IMR-90 (cell line): Measurements from ENCODE around the gene IL2RA. TPM values are rescaled to one million over a fixed set of nuclear protein-coding genes. Genes with fewer than 3 reads are reported as not detected.
A peak's percentile ranks its signal among the peaks of the same experiment; 100 is the strongest.

Experiments used
- ATAC-seq: fragments of 200-7000 bp; cut with Tn5 transposase; 2 replicates; pipeline ENCODE4 v1.9.1; 2020; ENCODE audit warnings: low read depth, mild to moderate bottlenecking, moderate library complexity
- BruUV-seq: library from RNA; stranded (reverse); fragments of 400-500 nt; replicated peaks from 2 replicates; lab custom pipeline; 2021; lab: Mats Ljungman, UMichigan
- CTCF ChIA-PET: fragments of 300-600 bp; formaldehyde crosslinking; extraction: SDS; loops from one replicate; lab custom pipeline; 2021; ENCODE audit warnings: antibody characterized with exemption; lab: Yijun Ruan, JAX
- POLR2A ChIA-PET: fragments of 300-600 bp; sonication (Branson Sonifier 250); formaldehyde crosslinking; loops from one replicate; lab custom pipeline; 2022; ENCODE audit warnings: antibody characterized with exemption; ENCODE audit not compliant: unreplicated experiment; lab: Charles Lee
- DNase-seq: peaks from one replicate; pipeline ENCODE4 v3.0.0; 2013
- H2AFZ ChIP-seq: replicated peaks from 2 replicates; pipeline ENCODE3; 2013; ENCODE audit warnings: low read length, mild to moderate bottlenecking; ENCODE audit not compliant: poor library complexity
- H2AK5ac ChIP-seq: 2 replicates; pipeline ENCODE4 v1.6.1; 2013; ENCODE audit warnings: low read depth, low read length, inconsistent platforms
- H2AK9ac ChIP-seq: replicated peaks from 2 replicates; pipeline ENCODE3; 2013; ENCODE audit warnings: mild to moderate bottlenecking, low read depth, low read length, moderate library complexity; ENCODE audit not compliant: poor library complexity
- H2BK120ac ChIP-seq: 2 replicates; pipeline ENCODE4 v1.6.1; 2013; ENCODE audit warnings: low read depth, low read length, inconsistent platforms
- H2BK15ac ChIP-seq: 3 replicates; pipeline ENCODE4 v1.6.1; 2013; ENCODE audit warnings: low read depth, low read length, inconsistent platforms
- H2BK20ac ChIP-seq: 2 replicates; pipeline ENCODE4 v1.6.1; 2013; ENCODE audit warnings: low read depth, mild to moderate bottlenecking, inconsistent platforms, low read length, moderate library complexity
- H2BK5ac ChIP-seq: 2 replicates; pipeline ENCODE4 v1.6.1; 2013; ENCODE audit warnings: mild to moderate bottlenecking, low read depth, low read length, inconsistent platforms; ENCODE audit not compliant: poor library complexity, severe bottlenecking
- H3K14ac ChIP-seq: replicated peaks from 2 replicates; pipeline ENCODE4 v1.6.1; 2013; ENCODE audit warnings: low read depth, low read length, inconsistent platforms
- H3K18ac ChIP-seq: 2 replicates; pipeline ENCODE4 v1.6.1; 2013; ENCODE audit warnings: low read depth, low read length, control low read depth
- H3K23ac ChIP-seq: 2 replicates; pipeline ENCODE4 v1.6.1; 2013; ENCODE audit warnings: low read depth, low read length, inconsistent platforms
- H3K27ac ChIP-seq: 2 replicates; pipeline ENCODE4 v1.5.1; 2013; ENCODE audit warnings: mild to moderate bottlenecking, control low read depth, low read length; ENCODE audit not compliant: insufficient read depth
- H3K27me3 ChIP-seq: 2 replicates; pipeline ENCODE4 v1.6.1; 2013; ENCODE audit warnings: low read length; ENCODE audit not compliant: control insufficient read depth, insufficient read depth
- H3K36me3 ChIP-seq: 2 replicates; pipeline ENCODE4 v1.6.1; 2013; ENCODE audit warnings: low read length, mixed read lengths; ENCODE audit not compliant: control insufficient read depth, insufficient read depth
- H3K4ac ChIP-seq: 2 replicates; pipeline ENCODE4 v1.6.1; 2013; ENCODE audit warnings: low read depth, low read length, inconsistent platforms
- H3K4me1 ChIP-seq: 2 replicates; pipeline ENCODE4 v1.6.1; 2013; ENCODE audit warnings: low read length, mixed read lengths; ENCODE audit not compliant: control insufficient read depth, insufficient read depth
- H3K4me2 ChIP-seq: 2 replicates; pipeline ENCODE4 v1.6.1; 2013; ENCODE audit warnings: low read depth, mild to moderate bottlenecking, control low read depth, low read length, moderate library complexity
- H3K4me3 ChIP-seq: 2 replicates; pipeline ENCODE4 v1.5.1; 2013; ENCODE audit warnings: low read depth, mild to moderate bottlenecking, control low read depth, low read length, moderate library complexity; ENCODE audit not compliant: insufficient read depth
- H3K56ac ChIP-seq: 2 replicates; pipeline ENCODE4 v1.6.1; 2013; ENCODE audit warnings: low read length, inconsistent platforms; ENCODE audit not compliant: insufficient read depth; ENCODE audit errors: extremely low read depth
- H3K79me1 ChIP-seq, 2 experiments: 2 replicates each; pipeline ENCODE4 v1.6.1; 2013; ENCODE audit warnings: low read length in 2 of 2, inconsistent platforms in 1 of 2, low read depth in 1 of 2
- H3K9ac ChIP-seq: 2 replicates; pipeline ENCODE4 v1.6.1; 2013; ENCODE audit warnings: low read depth, low read length, control low read depth
- H3K9me1 ChIP-seq: 2 replicates; pipeline ENCODE4 v1.6.1; 2013; ENCODE audit warnings: low read length, inconsistent platforms; ENCODE audit not compliant: insufficient read depth
- H3K9me3 ChIP-seq: 2 replicates; pipeline ENCODE4 v1.6.1; 2013; ENCODE audit warnings: low read length; ENCODE audit not compliant: control insufficient read depth, insufficient read depth
- H4K20me1 ChIP-seq: 2 replicates; pipeline ENCODE4 v1.6.1; 2013; ENCODE audit warnings: low read length, inconsistent platforms; ENCODE audit not compliant: insufficient read depth
- H4K5ac ChIP-seq: 2 replicates; pipeline ENCODE4 v1.6.1; 2013; ENCODE audit warnings: mild to moderate bottlenecking, low read depth, low read length, control low read depth
- H4K8ac ChIP-seq, 2 experiments: 2 replicates each; pipeline ENCODE4 v1.6.1; 2013; ENCODE audit warnings: low read depth in 2 of 2, low read length in 2 of 2, control low read depth in 1 of 2, inconsistent platforms in 1 of 2
- H4K91ac ChIP-seq: 2 replicates; pipeline ENCODE4 v1.6.1; 2013; ENCODE audit warnings: low read depth, low read length, inconsistent platforms; ENCODE audit not compliant: insufficient read depth
- FOS ChIP-seq: fragments of 150-350 bp; IDR thresholded peaks from 2 replicates; pipeline ENCODE4 v1.6.1; 2016; ENCODE audit warnings: low read depth, low read length
- NFE2L2 ChIP-seq: fragments of 150-350 bp; IDR thresholded peaks from 2 replicates; pipeline ENCODE4 v1.6.1; 2016; ENCODE audit warnings: low read depth, mild to moderate bottlenecking, low read length
- RCOR1 ChIP-seq: IDR thresholded peaks from 2 replicates; pipeline ENCODE4 v1.6.1; 2012; ENCODE audit warnings: mild to moderate bottlenecking, low read length, improper control_type of control experiment; ENCODE audit not compliant: insufficient replicate concordance
- whole genome bisulfite sequencing, 2 experiments: methylation state at CpG; one replicate each; pipeline versions ENCODE4 v1.1.5 to v1.1.7; 2013; ENCODE audit warnings: missing lambda C conversion rate in 2 of 2; ENCODE audit not compliant: insufficient read length in 1 of 2; ENCODE audit errors: extremely low coverage in 2 of 2; 5-methylcytosine and 5-hydroxymethylcytosine counted together
- dilution Hi-C: fragments of 300-500 bp; cut with HindIII; formaldehyde crosslinking; loops from one replicate; pipeline ENCODE4 v1.14.3; 2018; ENCODE audit warnings: low sequenced_read_pairs; ENCODE audit not compliant: unreplicated experiment
- in situ Hi-C: fragments of 300-500 bp; cut with MboI; formaldehyde crosslinking; loops from 3 replicates; pipeline ENCODE4 v1.14.3; 2019; ENCODE audit warnings: low sequenced_read_pairs, inconsistent platforms, mixed read lengths
- intact Hi-C: fragments of 100-400 bp; cut with micrococcal nuclease; formaldehyde crosslinking; loops from 2 replicates; pipeline ENCODE4 v1.10.0; 2022
- polyA plus RNA-seq, 3 experiments: library from polyadenylated mRNA; depleted of rRNA; stranded (reverse); fragments of >200 nt; gene quantifications; 2 replicates each; pipeline ENCODE4 v1.2.3, GENCODE V29; 2012; ENCODE audit warnings: low replicate concordance in 1 of 3
- total RNA-seq: library from RNA; depleted of rRNA; stranded (reverse); fragments of >200 nt; gene quantifications from 2 replicates; pipeline ENCODE4 v1.2.3, GENCODE V29; 2012

IL2RA gene
- total and polyA plus RNA-seq, 2 of the 4 experiments (the other 2 are of a cell fraction): not detected

DNA sequence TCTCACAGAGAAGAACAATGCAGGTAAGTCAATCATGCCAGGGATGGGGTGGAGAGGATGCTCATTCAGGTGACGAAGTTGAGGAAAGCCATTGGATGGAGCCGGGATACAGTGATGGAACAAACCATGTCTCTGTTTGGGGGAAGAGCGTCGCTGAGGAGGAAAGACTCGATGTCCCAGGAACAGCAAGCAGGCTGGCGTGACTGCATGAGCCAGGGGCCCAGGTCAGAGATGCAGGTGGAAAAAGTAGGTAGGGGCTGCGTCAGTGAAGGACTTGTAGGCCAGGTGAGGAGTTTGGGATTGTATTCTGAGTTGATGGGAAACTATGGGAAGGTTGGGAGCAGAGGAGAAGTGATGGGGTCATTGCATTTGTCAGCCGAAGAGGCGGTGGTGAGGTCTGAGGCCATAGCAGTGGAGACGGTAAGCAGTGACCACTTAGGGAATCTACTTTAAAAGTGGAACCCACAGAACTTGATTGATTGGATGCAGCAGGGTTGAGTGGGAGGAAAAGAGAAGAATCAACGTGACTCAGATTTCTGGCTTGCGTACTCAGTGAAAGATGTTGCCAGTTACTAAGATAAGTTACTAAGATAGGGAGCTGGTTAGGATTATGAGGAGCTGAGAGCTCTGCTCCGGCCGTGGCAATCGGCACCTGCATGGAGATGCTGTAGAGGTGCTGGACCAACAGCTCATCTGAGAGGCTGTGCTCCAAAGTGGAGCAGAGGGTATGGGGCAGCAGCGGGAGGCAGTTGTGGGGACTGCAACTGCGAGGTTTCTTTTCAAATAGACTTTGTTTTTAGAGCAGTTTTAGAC lies 12.5 kb upstream of the IL2RA start:
- DNase-seq (peak; percentile 86), ATAC-seq (peak; percentile 83)
- Histone ChIP-seq H3K9me1 (no peaks in the 10 kb centered on the region), H2AK5ac (no peak overlapping the region), H4K8ac (no peak overlapping the region), H3K9ac (no peak overlapping the region), H4K20me1 (no peaks in the 10 kb centered on the region), H3K9me3 (no peaks in the 10 kb centered on the region), H2BK20ac (no peak overlapping the region), H3K4me2 (peak overlapping the region; percentile 54), H4K91ac (no peak overlapping the region), H3K36me3 (no peaks in the 10 kb centered on the region), H3K27ac (no peak overlapping the region), H2BK15ac (no peak overlapping the region), H2BK5ac (no peak overlapping the region), H3K79me1 (no peaks in the 10 kb centered on the region), H3K27me3 (peaks cover 26% of the 10 kb centered on the region), H3K18ac (no peak overlapping the region), H3K4me3 (no peak overlapping the region), H3K14ac (no peak overlapping the region), H2AFZ (peak overlapping the region; percentile 27), H4K5ac (no peak overlapping the region), H3K23ac (no peak overlapping the region), H3K4me1 (peaks cover 4% of the 10 kb centered on the region), H2BK120ac (no peak overlapping the region), H3K56ac (no peak overlapping the region), H3K4ac (no peak overlapping the region), H2AK9ac (no peak overlapping the region)
- WGBS, 2 experiments: 62% methylated on average over 15 of the region's 17 CpGs; no CpG with 5 or more reads in 1 of the 2 experiments
- BruUV-seq: no TSS peak
- ChIA-PET POLR2A (no interaction called here), CTCF (no interaction called here)
- intact Hi-C loops (no loop called here), dilution Hi-C loops (no loop called here), in situ Hi-C loops (no loop called here)
- peak; percentile 35; the same call in 1 of the 2 replicates for TF ChIP-seq NFE2L2
- peak; percentile 22; the same call in 1 of the 2 replicates for TF ChIP-seq FOS
- no peak for TF ChIP-seq RCOR1
